GM21737 (cell line): Measurements from ENCODE around the gene HTT-AS.
A peak's percentile ranks its signal among the peaks of the same experiment; 100 is the strongest.
"Not testable (repeated sequence)": the region's sequence is repeated elsewhere in the genome, so short reads cannot be mapped to it uniquely, and the experiment has no call there.

Experiments used
- ATAC-seq: cut with Tn5 transposase; IDR thresholded peaks from one replicate; pipeline ENCODE4 v1.9.1; 2021; ENCODE audit warnings: mild to moderate bottlenecking, moderate library complexity; ENCODE audit not compliant: unreplicated experiment

Gene HTT-AS

GRCh38 chr4:3074078-3074845, at the start of gene HTT-AS, which contains the start of gene HTT:
TSS of gene HTT-AS (minus strand) at chr4:3074538.
TSS of gene HTT (plus strand) at chr4:3074681. CDS start at chr4:3074826, 145 bp downstream.
- ATAC-seq: peak; percentile 75

DNA sequence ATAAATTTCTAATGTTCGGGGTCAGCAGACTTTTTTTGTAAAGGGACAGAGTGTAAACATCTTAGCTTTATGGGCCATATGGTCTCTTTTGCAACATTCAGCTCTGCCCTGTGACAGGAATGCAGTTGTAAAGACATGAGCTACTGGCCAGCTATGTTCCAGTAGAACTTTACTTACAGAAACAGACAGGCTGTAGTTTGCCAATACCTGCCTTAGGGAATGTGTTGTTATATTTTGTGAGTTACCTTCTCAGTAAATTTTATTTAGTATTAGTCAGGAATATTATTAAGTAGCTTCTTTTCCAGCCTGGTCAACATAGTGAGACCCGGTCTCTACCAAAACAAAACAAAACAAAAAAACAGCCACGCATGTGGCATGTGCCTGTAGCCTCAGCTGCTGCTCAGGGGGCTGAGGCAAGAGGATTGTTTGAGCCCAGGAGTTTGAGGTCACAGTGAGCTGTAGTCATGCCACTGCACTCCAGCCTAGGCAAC, 48.9 kb upstream of the HTT-AS start:
- no peak for ATAC-seq

GRCh38 chr4:3122081-3122563, 47.8 kb upstream of the HTT-AS start:
- no peak for ATAC-seq

- no peak for ATAC-seq
Measured at GRCh38 chr4:3121596-3121995, 47.3 kb upstream of the HTT-AS start.

DNA sequence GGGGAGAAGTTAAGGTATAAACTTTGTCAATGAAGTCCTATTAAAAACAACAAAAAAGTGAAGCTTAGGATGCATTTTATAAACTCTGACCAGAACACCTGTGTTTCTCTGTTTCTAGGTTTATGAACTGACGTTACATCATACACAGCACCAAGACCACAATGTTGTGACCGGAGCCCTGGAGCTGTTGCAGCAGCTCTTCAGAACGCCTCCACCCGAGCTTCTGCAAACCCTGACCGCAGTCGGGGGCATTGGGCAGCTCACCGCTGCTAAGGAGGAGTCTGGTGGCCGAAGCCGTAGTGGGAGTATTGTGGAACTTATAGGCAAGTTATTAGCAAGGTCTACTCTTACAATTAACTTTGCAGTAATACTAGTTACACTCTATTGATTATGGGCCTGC, 46.8 kb upstream of the HTT-AS start:
- no peak for ATAC-seq

- ATAC-seq: no peak
Measured at GRCh38 chr4:3119464-3119863, 45.1 kb upstream of the HTT-AS start.

GRCh38 chr4:3118312-3118711, 44.0 kb upstream of the HTT-AS start:
- no peak for ATAC-seq

DNA sequence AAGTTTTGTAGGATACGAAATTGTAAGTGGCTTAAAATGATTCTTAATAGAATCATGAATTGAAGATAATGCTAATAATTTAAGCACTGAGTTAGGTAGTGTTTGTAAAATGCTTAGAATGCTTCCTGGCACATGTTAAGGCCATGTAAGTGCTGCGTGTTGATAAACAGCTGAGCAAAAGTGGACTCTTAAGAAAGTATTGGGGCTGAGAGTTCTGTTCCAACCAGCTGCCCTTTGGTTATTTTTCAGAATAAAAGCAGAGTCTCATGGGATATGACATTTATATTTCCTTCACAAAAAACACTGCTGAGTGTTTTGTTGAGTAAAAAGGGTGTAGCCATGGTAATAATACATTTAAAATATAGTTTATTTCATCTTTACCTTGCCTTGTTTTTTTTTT, 42.6 kb upstream of the HTT-AS start:
- ATAC-seq: no peak

DNA sequence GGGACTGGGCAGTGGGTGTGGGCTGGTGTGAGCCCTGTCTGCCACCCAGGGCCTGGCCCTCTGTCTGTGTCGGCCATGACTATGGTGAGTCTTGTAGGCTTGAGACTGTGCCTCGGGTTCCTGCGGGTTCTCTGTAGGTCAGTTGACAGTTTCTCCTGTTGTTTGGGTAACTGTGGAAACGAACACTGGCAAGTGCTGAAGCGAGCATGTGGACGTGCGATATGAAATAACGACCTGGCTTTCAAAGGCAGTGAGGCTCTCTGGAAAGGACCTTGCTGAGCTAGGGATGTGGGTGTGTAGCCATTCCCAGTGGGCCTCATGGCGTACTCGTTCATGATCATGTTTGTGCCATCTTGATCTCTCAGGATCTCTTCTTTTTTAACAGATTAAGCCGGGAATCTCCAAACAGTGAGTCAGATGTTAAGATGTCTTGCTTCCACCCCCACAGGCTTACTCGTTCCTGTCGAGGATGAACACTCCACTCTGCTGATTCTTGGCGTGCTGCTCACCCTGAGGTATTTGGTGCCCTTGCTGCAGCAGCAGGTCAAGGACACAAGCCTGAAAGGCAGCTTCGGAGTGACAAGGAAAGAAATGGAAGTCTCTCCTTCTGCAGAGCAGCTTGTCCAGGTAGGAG, 41.4 kb upstream of the HTT-AS start:
- no peak for ATAC-seq

DNA sequence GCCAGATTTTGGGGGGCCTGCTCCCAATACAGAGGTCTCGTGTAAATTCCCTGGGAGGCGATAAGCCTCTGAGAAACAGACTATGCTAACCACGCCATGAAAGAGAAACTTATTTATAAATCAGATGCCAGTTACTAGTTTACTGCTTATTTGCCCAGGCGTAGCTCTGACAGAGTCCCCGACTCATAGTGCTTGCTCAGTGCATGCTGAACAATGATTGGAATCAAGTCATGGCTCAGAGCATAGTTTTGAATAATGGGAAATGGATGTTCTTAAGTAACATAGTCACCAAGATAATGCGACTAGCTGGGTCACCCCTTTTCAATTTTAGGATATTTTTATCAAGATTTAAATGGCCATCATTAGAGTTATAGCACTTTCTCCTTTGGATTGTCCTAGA, 40.0 kb upstream of the HTT-AS start:
- ATAC-seq: no peak

DNA sequence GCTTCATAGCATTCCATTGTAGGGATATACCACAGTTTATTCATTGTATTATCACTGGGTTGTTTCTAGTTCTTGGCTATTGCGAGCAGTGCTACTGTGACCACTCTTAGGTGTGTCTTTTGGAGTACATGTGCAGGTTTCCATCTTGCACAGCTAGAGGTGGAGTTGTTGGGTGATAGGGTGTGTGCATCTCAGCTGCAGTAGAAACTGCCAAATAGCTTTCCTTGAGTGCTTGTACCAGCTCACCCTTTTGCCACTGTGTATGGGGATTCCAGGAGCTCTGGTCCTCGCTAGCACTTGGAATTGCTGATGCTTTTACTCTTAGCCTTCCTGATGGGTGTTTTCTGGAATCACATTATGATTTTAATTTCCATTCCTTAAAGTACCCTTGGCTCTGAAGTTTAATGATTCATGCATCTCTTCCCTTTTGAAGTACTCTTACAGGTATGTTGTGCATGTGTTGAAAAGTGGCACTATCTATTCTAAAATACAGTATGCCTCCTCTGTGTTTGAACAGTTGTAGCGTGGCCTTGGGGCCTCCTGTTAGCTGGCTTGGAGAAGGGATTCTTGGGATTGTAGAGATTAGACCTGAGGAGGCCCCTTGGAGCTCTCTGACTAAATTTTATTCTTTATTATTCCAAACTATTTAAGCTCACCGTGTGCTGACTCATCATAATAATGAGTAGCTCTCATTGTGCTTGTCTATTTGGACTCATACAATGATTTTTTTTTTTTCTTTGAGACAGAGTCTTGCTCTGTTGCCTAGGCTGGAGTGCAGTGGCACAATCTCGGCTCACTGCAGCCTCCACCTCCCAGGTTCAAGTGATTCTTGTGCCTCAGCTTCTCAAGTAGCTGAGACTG, 38.5 kb upstream of the HTT-AS start:
- ATAC-seq: no peak

GRCh38 chr4:3112201-3112600, 37.9 kb upstream of the HTT-AS start:
- no peak for ATAC-seq

GRCh38 chr4:3111461-3111860, 37.1 kb upstream of the HTT-AS start:
- no peak for ATAC-seq

DNA sequence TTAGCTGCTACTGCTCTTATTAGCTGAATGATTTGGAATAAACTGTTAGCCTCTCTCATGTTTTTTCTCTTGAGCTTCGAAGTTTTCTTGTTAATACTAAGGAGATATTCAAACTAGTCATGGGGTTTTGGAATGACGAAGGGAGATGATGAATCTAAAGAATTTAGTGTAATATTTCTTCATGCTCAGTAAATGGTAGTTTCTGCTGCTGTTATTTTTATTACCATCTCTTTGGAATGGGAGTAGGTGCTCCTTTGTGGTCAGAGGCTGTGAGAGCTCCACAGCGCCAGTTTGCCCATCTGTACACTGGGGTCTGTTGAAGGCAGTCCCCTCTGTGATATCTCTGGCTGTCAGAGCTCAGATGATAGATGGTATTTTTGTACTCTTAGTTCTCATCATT, 33.9 kb upstream of the HTT-AS start:
- ATAC-seq: no peak

DNA sequence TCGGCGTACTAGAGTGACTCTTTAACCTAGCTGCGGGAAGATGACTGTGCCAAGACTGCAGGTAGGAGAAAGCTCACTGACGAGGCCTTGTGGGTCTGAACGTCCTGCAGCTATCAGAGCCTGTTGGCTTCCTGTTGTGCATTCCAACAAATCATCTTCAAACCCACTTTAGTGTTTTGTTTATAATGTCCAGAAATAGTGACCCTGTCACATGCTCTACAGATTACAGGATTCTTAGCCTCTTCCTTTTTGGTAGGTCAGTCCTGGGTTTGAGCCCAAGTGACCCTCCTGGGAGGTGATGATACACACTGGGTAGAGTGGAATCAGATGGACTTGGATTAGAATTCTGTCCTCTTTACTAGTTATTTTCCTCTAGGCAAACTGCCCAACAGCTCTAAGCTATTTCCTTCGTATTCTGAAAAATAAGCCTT, 33.4 kb upstream of the HTT-AS start:
- no peak for ATAC-seq

GRCh38 chr4:3107271-3107670, 32.9 kb upstream of the HTT-AS start:
- no peak for ATAC-seq

GRCh38 chr4:3106339-3107186, 32.2 kb upstream of the HTT-AS start:
- ATAC-seq: peak; percentile 96

DNA sequence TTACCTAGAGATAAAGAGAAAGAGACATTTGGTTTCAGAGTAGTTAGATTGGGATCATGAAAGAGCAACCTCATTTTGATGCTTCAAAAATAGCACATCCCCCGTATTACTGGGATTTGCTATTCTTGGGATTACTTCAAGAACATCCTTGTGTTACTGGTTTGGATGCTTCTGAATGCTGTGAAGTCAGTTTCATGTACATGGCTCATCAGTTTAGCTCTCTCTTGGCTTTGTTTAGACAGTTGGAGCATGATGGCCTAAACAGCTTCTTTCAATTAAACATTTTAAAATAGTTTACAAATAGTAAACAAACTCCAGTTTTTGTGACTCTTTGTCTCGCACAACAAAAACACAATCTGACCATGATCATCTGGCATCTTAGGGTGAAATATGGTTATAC, 24.0 kb upstream of the HTT-AS start:
- ATAC-seq: no peak

DNA sequence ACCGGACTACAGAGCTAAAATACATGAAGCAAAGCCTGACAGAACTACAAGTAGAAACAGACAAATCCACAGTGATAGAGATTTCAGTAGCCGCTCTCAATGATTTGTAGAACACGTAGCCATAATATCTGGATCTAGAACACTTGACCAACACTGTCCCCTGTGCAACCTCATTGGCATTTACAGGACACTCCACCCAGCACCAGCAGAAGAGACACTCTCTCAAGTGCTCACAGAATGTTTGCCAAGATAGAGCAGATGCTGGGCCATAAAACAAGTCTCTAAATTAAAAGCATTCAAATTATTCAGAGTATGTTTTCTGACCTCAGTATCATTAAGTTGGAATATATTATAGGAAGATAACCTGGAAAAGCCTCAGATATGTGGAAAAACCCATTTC, 21.9 kb upstream of the HTT-AS start:
- ATAC-seq: no peak

- ATAC-seq: not testable (repeated sequence)
Measured at GRCh38 chr4:3094701-3095100, 20.4 kb upstream of the HTT-AS start.
